Placental epithelial cell (primary cell): Measurements from ENCODE around the gene TTC8. TPM values are rescaled to one million over a fixed set of nuclear protein-coding genes. Genes with fewer than 3 reads are reported as not detected.

ENCODE experiments used
- small RNA-seq: library from RNA; depleted of rRNA; stranded (forward); fragments of <200 nt; gene quantifications from one replicate; pipeline ENCODE3, GENCODE V24; 2012
- total RNA-seq: library from RNA; depleted of rRNA; stranded (reverse); fragments of >200 nt; gene quantifications from 2 replicates; pipeline ENCODE4 v1.2.3, GENCODE V29; 2012

Gene TTC8
- total RNA-seq, result 19.2 and 21.0 TPM in 2 replicates

GRCh38 chr14:88824314-88825077 lies at the start of gene TTC8:
Gene TTC8, plus strand, starts transcription at chr14:88824651. Its CDS starts 57 bp downstream, at chr14:88824708.

DNA sequence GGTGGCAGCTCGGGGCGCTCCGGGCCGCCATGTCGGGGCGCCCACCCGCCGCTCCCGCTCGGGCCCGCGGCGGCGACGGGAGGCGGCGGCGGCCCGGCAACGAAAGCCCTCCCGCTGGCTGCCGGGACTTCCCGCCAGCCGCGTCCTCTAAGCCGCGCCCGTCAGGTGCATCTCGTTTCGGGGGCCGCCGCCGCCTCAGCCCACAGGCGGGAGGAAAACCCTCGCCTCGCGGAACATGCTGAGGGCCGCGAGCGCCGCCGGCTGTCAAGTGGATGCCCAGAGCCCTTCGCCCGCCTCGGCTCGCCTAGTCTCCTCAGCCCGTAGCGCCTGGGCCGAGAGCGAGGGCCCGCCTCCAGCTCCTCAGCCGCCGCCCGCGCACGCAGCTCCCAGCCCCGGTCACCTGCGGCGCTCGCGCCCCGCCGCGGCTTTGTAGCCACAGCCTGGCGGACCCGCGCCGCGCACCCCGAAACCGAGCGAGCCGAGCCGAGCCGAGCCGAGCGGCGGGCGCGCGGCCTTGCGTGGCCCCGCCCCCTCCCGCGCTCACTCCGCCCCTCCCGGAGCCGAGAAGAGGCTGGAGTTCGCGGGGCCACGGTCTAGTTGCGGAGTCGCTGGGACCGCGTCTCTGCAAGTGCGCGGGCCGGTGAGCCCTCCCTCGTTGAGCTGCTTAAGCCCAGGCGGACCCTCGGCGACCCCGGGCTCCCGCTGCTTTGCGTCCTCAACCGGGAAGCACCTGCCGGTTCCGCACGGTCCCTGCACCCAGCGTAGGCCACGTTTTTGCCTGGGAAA lies 31.8 kb upstream of the TTC8 start, which contains the start of gene EML5:
TSS of gene EML5 (minus strand) at position 481 of the 786 bp plus-strand sequence. CDS start at position 31, 450 bp downstream.

Small RNA genes within 50 kb of the gene (small RNA-seq; reads per million reads assigned to genes)
- gene RF00019 (not detected), gene RNU4-92P (not detected)

Other genes starting within 250 kb of the TTC8 start
- not detected in 2 replicates for gene EML5, start 31.7 kb upstream of the TTC8 start, total RNA-seq